Vagina (tissue), 2 donors: ENCODE results near the gene ZNF358. TPM values are rescaled to one million over a fixed set of nuclear protein-coding genes. Genes with fewer than 3 reads are reported as not detected.
A peak's percentile ranks its signal among the peaks of the same experiment; 100 is the strongest.

Experiments used
- DNase-seq, 2 donors: peaks; one replicate each; pipeline ENCODE4 v3.0.0-alpha.2; 2017; ENCODE audit errors: extremely low spot score in 2 of 2
- H3K27ac ChIP-seq: fragments of 200-600 bp; sonication (generic); one replicate; pipeline ENCODE4 v1.5.1; 2019
- H3K27me3 ChIP-seq: fragments of 200-600 bp; sonication (generic); one replicate; pipeline ENCODE4 v1.5.1; 2019
- H3K36me3 ChIP-seq, 2 donors: fragments of 200-600 bp; sonication (generic); one replicate each; pipeline ENCODE4 v1.5.1; 2017 to 2019
- H3K4me1 ChIP-seq: fragments of 200-600 bp; sonication (generic); one replicate; pipeline ENCODE4 v1.5.1; 2019
- H3K4me3 ChIP-seq, 2 donors: fragments of 200-600 bp; sonication (generic); 1 replicate in 1 of 2; 2 replicates in 1 of 2; pipeline ENCODE4 v1.5.1; 2016 to 2019
- H3K9me3 ChIP-seq: fragments of 200-600 bp; sonication (generic); one replicate; pipeline ENCODE4 v1.5.1; 2019
- POLR2A ChIP-seq, 2 donors: fragments of 450-650 bp; IDR thresholded peaks; one replicate each; pipeline ENCODE4 v1.6.1; 2017; ENCODE audit warnings: antibody characterized with exemption in 2 of 2, mild to moderate bottlenecking in 2 of 2, moderate library complexity in 2 of 2
- POLR2AphosphoS5 ChIP-seq, 2 donors: sonication (generic); formaldehyde crosslinking; IDR thresholded peaks; one replicate each; pipeline ENCODE4 v1.9.0; 2017; ENCODE audit warnings: antibody characterized with exemption in 2 of 2, mild to moderate bottlenecking in 2 of 2, low read depth in 1 of 2; ENCODE audit not compliant: insufficient read depth in 1 of 2
- intact Hi-C: fragments of 100-400 bp; cut with DNase I; formaldehyde crosslinking; loops from one replicate; pipeline ENCODE4 v1.15.1; 2023
- total RNA-seq: library from RNA; depleted of rRNA; stranded (reverse); fragments of >200 nt; gene quantifications from one replicate; pipeline ENCODE4 v1.2.3, GENCODE V29; 2016
- TF ChIP-seq, protein P1 (sequence below), 3 experiments: fragments of 450-650 bp in 2 of 3; fragments of 200-600 bp in 1 of 3; sonication (generic) in 1 of 3; IDR thresholded peaks; one replicate each; pipeline ENCODE4 v1.5.1; 2017 to 2019; ENCODE audit warnings: antibody characterized with exemption in 3 of 3, mild to moderate bottlenecking in 2 of 3, moderate library complexity in 2 of 3

Gene ZNF358
- total RNA-seq, 1 donor from 2014 or later, result 87.4 TPM

GRCh38 chr19:7547159-7547558, 31.3 kb downstream of the ZNF358 start:
- H3K4me1 ChIP-seq, result no peaks in the 10 kb centered on the region
- H3K27me3 ChIP-seq, result no peaks in the 10 kb centered on the region
- TF ChIP-seq, protein P1, sequence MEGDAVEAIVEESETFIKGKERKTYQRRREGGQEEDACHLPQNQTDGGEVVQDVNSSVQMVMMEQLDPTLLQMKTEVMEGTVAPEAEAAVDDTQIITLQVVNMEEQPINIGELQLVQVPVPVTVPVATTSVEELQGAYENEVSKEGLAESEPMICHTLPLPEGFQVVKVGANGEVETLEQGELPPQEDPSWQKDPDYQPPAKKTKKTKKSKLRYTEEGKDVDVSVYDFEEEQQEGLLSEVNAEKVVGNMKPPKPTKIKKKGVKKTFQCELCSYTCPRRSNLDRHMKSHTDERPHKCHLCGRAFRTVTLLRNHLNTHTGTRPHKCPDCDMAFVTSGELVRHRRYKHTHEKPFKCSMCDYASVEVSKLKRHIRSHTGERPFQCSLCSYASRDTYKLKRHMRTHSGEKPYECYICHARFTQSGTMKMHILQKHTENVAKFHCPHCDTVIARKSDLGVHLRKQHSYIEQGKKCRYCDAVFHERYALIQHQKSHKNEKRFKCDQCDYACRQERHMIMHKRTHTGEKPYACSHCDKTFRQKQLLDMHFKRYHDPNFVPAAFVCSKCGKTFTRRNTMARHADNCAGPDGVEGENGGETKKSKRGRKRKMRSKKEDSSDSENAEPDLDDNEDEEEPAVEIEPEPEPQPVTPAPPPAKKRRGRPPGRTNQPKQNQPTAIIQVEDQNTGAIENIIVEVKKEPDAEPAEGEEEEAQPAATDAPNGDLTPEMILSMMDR (IDR thresholded peaks at IDR 0.05), result no peak
- no peak for TF ChIP-seq POLR2AphosphoS5 (IDR thresholded peaks at IDR 0.05; ENCODE audit: insufficient read depth in 1 of 2, low read depth in 1 of 2)
- TF ChIP-seq POLR2A (IDR thresholded peaks at IDR 0.05), result no peak
- no peak overlapping the region for H3K27ac ChIP-seq
- no peak for DNase-seq
- peaks cover 0 to 32% of the 10 kb centered on the region in 2 donors for H3K36me3 ChIP-seq
- intact Hi-C loops, result no loop called here
- no peak overlapping the region for H3K4me3 ChIP-seq
- no peaks in the 10 kb centered on the region for H3K9me3 ChIP-seq

- Histone ChIP-seq H3K9me3 (no peaks in the 10 kb centered on the region), H3K4me1 (no peaks in the 10 kb centered on the region), H3K36me3 (peaks cover 0 to 34% of the 10 kb centered on the region in 2 donors), H3K27me3 (no peaks in the 10 kb centered on the region), H3K27ac (no peak overlapping the region), H3K4me3 (no peak overlapping the region)
- DNase-seq, result no peak
- TF ChIP-seq POLR2AphosphoS5 (IDR thresholded peaks at IDR 0.05; ENCODE audit: insufficient read depth in 1 of 2, low read depth in 1 of 2) (no peak), POLR2A (IDR thresholded peaks at IDR 0.05) (no peak)
- TF ChIP-seq, protein P1 (IDR thresholded peaks at IDR 0.05), result no peak
- intact Hi-C loops, result no loop called here
These were observed 33.7 kb downstream of the ZNF358 start for GRCh38 chr19:7549429-7550148.

DNA sequence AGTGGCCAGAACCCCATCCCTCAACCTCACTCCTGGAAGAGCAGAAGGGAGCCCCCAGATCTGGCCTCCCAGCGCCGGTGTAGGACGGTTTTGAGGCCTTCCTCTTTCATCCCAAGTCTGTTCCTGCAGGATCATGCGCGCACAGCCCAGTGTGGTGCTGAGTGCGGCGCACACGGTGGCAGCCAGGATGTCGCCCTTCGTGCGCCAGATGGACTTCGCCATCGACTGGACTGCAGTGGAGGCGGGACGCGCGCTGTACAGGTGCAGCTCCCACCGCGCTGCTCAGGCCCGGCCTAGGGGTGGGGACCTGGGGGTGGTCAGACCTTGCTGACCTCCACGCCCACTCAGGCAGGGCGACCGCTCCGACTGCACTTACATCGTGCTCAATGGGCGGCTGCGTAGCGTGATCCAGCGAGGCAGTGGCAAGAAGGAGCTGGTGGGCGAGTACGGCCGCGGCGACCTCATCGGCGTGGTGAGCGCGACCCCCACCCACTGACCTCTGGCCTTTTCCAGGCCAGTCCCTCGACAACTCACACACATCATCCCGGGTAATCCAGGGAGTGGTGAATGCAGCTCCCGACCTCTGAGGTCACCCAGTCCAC, 34.4 kb downstream of the ZNF358 start:
- H3K36me3 ChIP-seq, result peaks cover 0 to 38% of the 10 kb centered on the region in 2 donors

DNA sequence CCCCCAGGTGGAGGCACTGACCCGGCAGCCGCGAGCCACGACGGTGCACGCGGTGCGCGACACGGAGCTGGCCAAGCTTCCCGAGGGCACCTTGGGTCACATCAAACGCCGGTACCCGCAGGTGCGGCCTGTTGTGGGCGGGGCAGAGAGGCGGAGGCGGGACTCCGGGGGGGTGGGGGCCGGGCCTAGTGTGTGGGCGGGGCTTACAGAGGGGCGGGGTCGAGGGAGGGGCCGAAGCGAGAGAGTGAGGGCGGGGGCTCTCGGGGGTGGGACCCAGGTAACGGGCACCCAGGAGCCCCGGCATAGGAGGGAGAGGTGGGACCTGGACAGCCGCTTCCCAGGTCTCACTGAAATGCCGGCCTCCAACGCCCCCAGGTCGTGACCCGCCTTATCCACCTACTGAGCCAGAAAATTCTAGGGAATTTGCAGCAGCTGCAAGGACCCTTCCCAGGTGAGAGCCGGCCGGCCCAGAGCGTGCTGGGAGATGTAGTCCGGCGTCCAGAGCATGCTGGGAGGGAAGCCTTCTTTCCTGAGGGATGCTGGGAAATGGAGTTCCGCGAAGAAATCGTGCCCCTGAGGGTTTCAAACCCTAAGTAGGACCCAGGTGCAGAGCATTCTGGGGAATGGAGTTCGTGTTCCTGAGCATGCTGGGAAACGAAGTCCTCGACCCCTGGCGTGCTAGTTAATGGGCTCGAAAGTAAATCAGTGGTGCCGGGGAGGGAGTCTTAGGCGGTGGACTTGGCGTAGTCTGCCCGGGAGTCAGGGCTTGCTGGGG, 35.3 kb downstream of the ZNF358 start:
- intact Hi-C loops, result no loop called here
- peak overlapping the region in 1 of 2 donors; percentile 19 for H3K4me3 ChIP-seq
- H3K9me3 ChIP-seq, result no peaks in the 10 kb centered on the region
- no peaks in the 10 kb centered on the region for H3K27me3 ChIP-seq
- TF ChIP-seq POLR2AphosphoS5 (IDR thresholded peaks at IDR 0.05; ENCODE audit: insufficient read depth in 1 of 2, low read depth in 1 of 2), result peak in 1 of 2 donors; percentile 73
- TF ChIP-seq, protein P1 (IDR thresholded peaks at IDR 0.05), result no peak
- no peak overlapping the region for H3K27ac ChIP-seq
- no peak for DNase-seq
- H3K36me3 ChIP-seq, result peaks cover 0 to 39% of the 10 kb centered on the region in 2 donors
- no peaks in the 10 kb centered on the region for H3K4me1 ChIP-seq

More for the DNA sequence above, 34.4 kb downstream of the ZNF358 start:
- intact Hi-C loops, result no loop called here
- TF ChIP-seq POLR2A (IDR thresholded peaks at IDR 0.05) (no peak), POLR2AphosphoS5 (IDR thresholded peaks at IDR 0.05; ENCODE audit: insufficient read depth in 1 of 2, low read depth in 1 of 2) (no peak)
- TF ChIP-seq, protein P1 (IDR thresholded peaks at IDR 0.05), result no peak
- Histone ChIP-seq H3K27ac (no peak overlapping the region), H3K4me1 (no peaks in the 10 kb centered on the region), H3K4me3 (no peak overlapping the region), H3K27me3 (no peaks in the 10 kb centered on the region), H3K9me3 (no peaks in the 10 kb centered on the region)
- no peak for DNase-seq
